GM19099 (cell line): ENCODE measurements around the gene AOPEP.

Experiments
- POLR2A ChIP-seq: IDR thresholded peaks from 3 replicates; pipeline ENCODE4 v1.6.1; 2011; ENCODE audit warnings: low read depth; ENCODE audit not compliant: insufficient read length; ENCODE audit errors: extremely low read depth

Gene AOPEP

GRCh38 chr9:94928691-94929368 is 202.3 kb downstream of the AOPEP start:
- no peak for TF ChIP-seq POLR2A

- no peak for TF ChIP-seq POLR2A
Observed at GRCh38 chr9:94929369-94929756, 202.9 kb downstream of the AOPEP start.

- TF ChIP-seq POLR2A = no peak
Observed at GRCh38 chr9:94931036-94931633, 204.6 kb downstream of the AOPEP start.

- TF ChIP-seq POLR2A = no peak
Observed at GRCh38 chr9:94931740-94932139, 205.2 kb downstream of the AOPEP start.

GRCh38 chr9:94932652-94933510 is 206.4 kb downstream of the AOPEP start:
- no peak for TF ChIP-seq POLR2A

GRCh38 chr9:94933511-94933828 is 207.0 kb downstream of the AOPEP start:
- TF ChIP-seq POLR2A = no peak

GRCh38 chr9:94934816-94935328 is 208.4 kb downstream of the AOPEP start:
- no peak for TF ChIP-seq POLR2A

- TF ChIP-seq POLR2A = no peak
Observed at GRCh38 chr9:94935396-94935795, 208.9 kb downstream of the AOPEP start.

- no peak for TF ChIP-seq POLR2A
Observed at GRCh38 chr9:94936419-94936818, 209.9 kb downstream of the AOPEP start.

- TF ChIP-seq POLR2A = no peak
Observed at GRCh38 chr9:94937214-94937903, 210.9 kb downstream of the AOPEP start.

GRCh38 chr9:94938384-94938783 is 211.9 kb downstream of the AOPEP start:
- no peak for TF ChIP-seq POLR2A

- no peak for TF ChIP-seq POLR2A
Observed at GRCh38 chr9:94941211-94941875, 214.8 kb downstream of the AOPEP start.

- no peak for TF ChIP-seq POLR2A
Observed at GRCh38 chr9:94944626-94945025, 218.1 kb downstream of the AOPEP start.
